Suprapubic skin (tissue), 4 donors: ENCODE measurements around the gene MMP19.

Source experiments
- CTCF ChIP-seq, 2 donors: fragments of 200-600 bp in 1 of 2; fragments of 450-650 bp in 1 of 2; sonication (generic) in 1 of 2; IDR thresholded peaks; one replicate each; pipeline ENCODE4 v1.5.1; 2016 to 2019; ENCODE audit warnings: antibody characterized with exemption in 2 of 2, mild to moderate bottlenecking in 1 of 2, moderate library complexity in 1 of 2
- EP300 ChIP-seq: sonication (generic); formaldehyde crosslinking; IDR thresholded peaks from one replicate; pipeline ENCODE4 v1.6.1; 2017; ENCODE audit warnings: antibody characterized with exemption
- POLR2A ChIP-seq, 2 donors: fragments of 450-650 bp; IDR thresholded peaks; one replicate each; pipeline ENCODE4 v1.6.1; 2017; ENCODE audit warnings: antibody characterized with exemption in 2 of 2, mild to moderate bottlenecking in 2 of 2, moderate library complexity in 2 of 2
- POLR2AphosphoS5 ChIP-seq, 3 donors: sonication (generic); formaldehyde crosslinking; IDR thresholded peaks; one replicate each; pipeline ENCODE4 v1.6.1; 2017; ENCODE audit warnings: antibody characterized with exemption in 3 of 3

- TF ChIP-seq CTCF (IDR thresholded peaks at IDR 0.05) (no peak), POLR2A (IDR thresholded peaks at IDR 0.05) (peak; percentile 71 to 90), POLR2AphosphoS5 (IDR thresholded peaks at IDR 0.05) (peak in 2 of 3 donors; percentile 12 to 36), EP300 (no peak)
Observed at GRCh38 chr12:55842681-55843429, at the start of gene MMP19.
